GM12864 (cell line): ENCODE results near the gene OR2A12.

Experiments used
- DNase-seq: peaks from one replicate; pipeline ENCODE4 v3.0.0-alpha.2; 2011; ENCODE audit warnings: low read depth
- H3K4me3 ChIP-seq: 2 replicates; pipeline ENCODE4 v1.5.1; 2011; ENCODE audit warnings: mild to moderate bottlenecking, low read depth, low read length, control low read depth
- CTCF ChIP-seq: IDR thresholded peaks from 2 replicates; pipeline ENCODE4 v1.5.1; 2011; ENCODE audit warnings: low read depth, mild to moderate bottlenecking, moderate library complexity, low read length, control low read depth, inconsistent platforms; ENCODE audit errors: missing control alignments

The OR2A12 gene

GRCh38 chr7:144133307-144133706 lies 47.2 kb downstream of the OR2A12 start:
- DNase-seq, result no peak
- no peak overlapping the region for H3K4me3 ChIP-seq
- no peak for TF ChIP-seq CTCF

- no peak for DNase-seq
- no peak overlapping the region for H3K4me3 ChIP-seq
- no peak for TF ChIP-seq CTCF
Measured at GRCh38 chr7:144134116-144134515, 48.0 kb downstream of the OR2A12 start.

- TF ChIP-seq CTCF, result no peak
- no peak overlapping the region for H3K4me3 ChIP-seq
- DNase-seq, result no peak
Measured at GRCh38 chr7:144137501-144137900, 51.4 kb downstream of the OR2A12 start.

- H3K4me3 ChIP-seq, result no peak overlapping the region
- no peak for DNase-seq
- TF ChIP-seq CTCF, result no peak
Measured at GRCh38 chr7:144142187-144142586, 56.1 kb downstream of the OR2A12 start.

GRCh38 chr7:144144426-144144825 lies 58.3 kb downstream of the OR2A12 start:
- no peak overlapping the region for H3K4me3 ChIP-seq
- no peak for DNase-seq
- no peak for TF ChIP-seq CTCF

GRCh38 chr7:144148224-144148827 lies 62.2 kb downstream of the OR2A12 start:
- no peak for DNase-seq
- H3K4me3 ChIP-seq, result no peak overlapping the region
- TF ChIP-seq CTCF, result no peak
